HUES6 (cell line): Measurements from ENCODE around the gene CECR2.
"Not testable (repeated sequence)": the region's sequence is repeated elsewhere in the genome, so short reads cannot be mapped to it uniquely, and the experiment has no call there.

Source experiments
- H3K27ac ChIP-seq: 2 replicates; pipeline ENCODE4 v1.7.0; 2013; ENCODE audit warnings: low read depth, mild to moderate bottlenecking, low read length, inconsistent platforms
- H3K27me3 ChIP-seq: 2 replicates; pipeline ENCODE4 v1.6.1; 2013; ENCODE audit warnings: low read length; ENCODE audit not compliant: control insufficient read depth, insufficient read depth
- H3K36me3 ChIP-seq: 2 replicates; pipeline ENCODE4 v1.6.1; 2013; ENCODE audit warnings: low read length; ENCODE audit not compliant: control insufficient read depth, insufficient read depth
- H3K4me1 ChIP-seq: 2 replicates; pipeline ENCODE4 v1.6.1; 2013; ENCODE audit warnings: low read length; ENCODE audit not compliant: control insufficient read depth, insufficient read depth
- H3K4me3 ChIP-seq: 2 replicates; pipeline ENCODE4 v1.5.1; 2013; ENCODE audit warnings: low read depth, low read length
- H3K9ac ChIP-seq: one replicate; pipeline ENCODE4 v1.6.1; 2013; ENCODE audit warnings: mild to moderate bottlenecking, low read length
- H3K9me3 ChIP-seq: 2 replicates; pipeline ENCODE4 v1.6.1; 2013; ENCODE audit warnings: low read depth, low read length; ENCODE audit not compliant: control insufficient read depth, insufficient read depth

CECR2 gene

DNA sequence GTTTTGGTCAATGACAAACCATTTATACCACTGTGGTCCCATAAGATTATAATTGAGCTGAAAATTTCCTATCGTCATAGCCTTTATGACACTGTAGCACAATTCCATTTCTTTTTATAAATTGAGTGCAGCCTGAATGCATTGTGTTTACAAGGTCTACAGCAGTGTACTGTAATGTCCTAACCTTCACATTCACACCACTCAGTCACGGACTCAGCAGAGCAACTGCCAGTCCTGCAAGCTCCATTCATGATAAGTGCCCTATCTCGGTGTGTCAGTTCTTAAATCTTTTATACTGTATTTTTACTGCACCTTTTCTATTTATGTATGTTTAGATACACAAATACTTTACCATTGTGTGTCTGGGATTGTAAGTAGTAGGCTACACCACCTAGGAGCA is 138.8 kb downstream of the CECR2 start:
- H3K4me3 ChIP-seq = no peak overlapping the region
- no peak overlapping the region for H3K9ac ChIP-seq
- no peaks in the 10 kb centered on the region for H3K27me3 ChIP-seq
- H3K27ac ChIP-seq = no peak overlapping the region
- H3K4me1 ChIP-seq = no peaks in the 10 kb centered on the region
- no peaks in the 10 kb centered on the region for H3K9me3 ChIP-seq
- peaks cover 90% of the 10 kb centered on the region for H3K36me3 ChIP-seq

- Histone ChIP-seq H3K9ac (no peak overlapping the region), H3K36me3 (peaks cover 76% of the 10 kb centered on the region), H3K27ac (no peak overlapping the region), H3K9me3 (no peaks in the 10 kb centered on the region), H3K4me3 (no peak overlapping the region), H3K4me1 (no peaks in the 10 kb centered on the region), H3K27me3 (no peaks in the 10 kb centered on the region)
Measured at GRCh38 chr22:17512960-17513359, 143.7 kb downstream of the CECR2 start.

- Histone ChIP-seq H3K9ac (no peak overlapping the region), H3K4me1 (no peaks in the 10 kb centered on the region), H3K4me3 (no peak overlapping the region), H3K27me3 (no peaks in the 10 kb centered on the region), H3K27ac (no peak overlapping the region), H3K36me3 (peaks cover 76% of the 10 kb centered on the region), H3K9me3 (no peaks in the 10 kb centered on the region)
Measured at GRCh38 chr22:17513612-17514011, 144.4 kb downstream of the CECR2 start.

DNA sequence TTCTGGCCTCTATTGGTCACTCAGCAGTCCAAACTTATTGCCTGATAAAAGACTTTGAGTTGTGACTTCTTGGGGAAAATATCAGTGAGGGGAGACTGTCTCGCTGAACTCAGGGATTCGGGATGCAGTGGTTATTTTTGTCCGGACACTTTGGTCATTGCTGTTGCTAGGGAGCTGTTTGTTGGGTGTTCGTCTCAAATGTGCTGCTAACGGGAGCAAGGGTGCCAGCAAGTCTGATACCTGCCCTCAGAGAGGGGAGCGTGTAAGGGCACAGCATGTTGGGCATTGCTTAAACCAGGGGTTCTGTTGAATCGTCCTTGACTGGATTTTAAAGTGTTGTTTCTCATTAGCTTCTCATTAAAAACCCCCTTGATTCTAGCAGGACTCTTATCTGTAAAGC is 144.8 kb downstream of the CECR2 start:
- Histone ChIP-seq H3K4me1 (no peaks in the 10 kb centered on the region), H3K27me3 (no peaks in the 10 kb centered on the region), H3K9me3 (no peaks in the 10 kb centered on the region), H3K36me3 (peaks cover 76% of the 10 kb centered on the region), H3K27ac (no peak overlapping the region), H3K4me3 (no peak overlapping the region), H3K9ac (no peak overlapping the region)

GRCh38 chr22:17518406-17518805 is 149.1 kb downstream of the CECR2 start:
- H3K27ac ChIP-seq = no peak overlapping the region
- no peak overlapping the region for H3K9ac ChIP-seq

GRCh38 chr22:17521971-17522370 is 152.7 kb downstream of the CECR2 start:
- not testable (repeated sequence) for H3K4me3 ChIP-seq, H3K4me1 ChIP-seq, H3K9me3 ChIP-seq, H3K27ac ChIP-seq, H3K9ac ChIP-seq, H3K27me3 ChIP-seq
- peaks cover 62% of the 10 kb centered on the region for H3K36me3 ChIP-seq

More at GRCh38 chr22:17518406-17518805, 149.1 kb downstream of the CECR2 start:
- Histone ChIP-seq H3K9me3 (no peaks in the 10 kb centered on the region), H3K4me3 (no peak overlapping the region), H3K27me3 (no peaks in the 10 kb centered on the region), H3K36me3 (peaks cover 55% of the 10 kb centered on the region), H3K4me1 (no peaks in the 10 kb centered on the region)

DNA sequence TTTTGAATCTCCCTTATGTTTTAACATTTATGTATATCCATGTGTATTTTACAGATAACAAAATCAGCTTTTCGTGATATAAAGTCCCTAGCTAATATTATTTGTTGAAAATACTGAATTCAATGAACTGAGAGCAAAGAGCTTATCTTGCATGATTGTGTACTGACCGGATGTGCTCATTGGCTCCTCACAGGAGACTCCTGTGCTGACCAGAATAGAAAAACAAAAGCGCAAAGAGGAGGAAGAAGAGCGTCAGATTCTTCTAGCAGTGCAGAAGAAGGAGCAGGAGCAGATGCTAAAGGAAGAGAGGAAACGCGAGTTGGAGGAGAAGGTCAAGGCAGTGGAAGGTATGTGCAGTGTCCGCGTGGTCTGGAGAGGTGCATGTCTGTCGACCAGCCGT is 154.7 kb downstream of the CECR2 start:
- peaks cover 59% of the 10 kb centered on the region for H3K36me3 ChIP-seq
- no peaks in the 10 kb centered on the region for H3K9me3 ChIP-seq
- no peaks in the 10 kb centered on the region for H3K4me1 ChIP-seq
- no peak overlapping the region for H3K27ac ChIP-seq
- H3K27me3 ChIP-seq = no peaks in the 10 kb centered on the region
- no peak overlapping the region for H3K4me3 ChIP-seq
- H3K9ac ChIP-seq = no peak overlapping the region

GRCh38 chr22:17536269-17536668 is 167.0 kb downstream of the CECR2 start:
- no peak overlapping the region for H3K9ac ChIP-seq
- no peak overlapping the region for H3K27ac ChIP-seq
- peaks cover 72% of the 10 kb centered on the region for H3K36me3 ChIP-seq
- H3K4me1 ChIP-seq = 0 out of 2 replicates have a peak, but pooled peaks cover 8% of the 10 kb centered on the region
- H3K4me3 ChIP-seq = no peak overlapping the region
- no peaks in the 10 kb centered on the region for H3K9me3 ChIP-seq
- H3K27me3 ChIP-seq = no peaks in the 10 kb centered on the region

GRCh38 chr22:17537155-17537554 is 167.9 kb downstream of the CECR2 start:
- Histone ChIP-seq H3K9ac (no peak overlapping the region), H3K4me3 (no peak overlapping the region), H3K4me1 (0 out of 2 replicates have a peak, but pooled peaks cover 8% of the 10 kb centered on the region), H3K36me3 (peaks cover 72% of the 10 kb centered on the region), H3K9me3 (no peaks in the 10 kb centered on the region), H3K27me3 (no peaks in the 10 kb centered on the region), H3K27ac (no peak overlapping the region)

DNA sequence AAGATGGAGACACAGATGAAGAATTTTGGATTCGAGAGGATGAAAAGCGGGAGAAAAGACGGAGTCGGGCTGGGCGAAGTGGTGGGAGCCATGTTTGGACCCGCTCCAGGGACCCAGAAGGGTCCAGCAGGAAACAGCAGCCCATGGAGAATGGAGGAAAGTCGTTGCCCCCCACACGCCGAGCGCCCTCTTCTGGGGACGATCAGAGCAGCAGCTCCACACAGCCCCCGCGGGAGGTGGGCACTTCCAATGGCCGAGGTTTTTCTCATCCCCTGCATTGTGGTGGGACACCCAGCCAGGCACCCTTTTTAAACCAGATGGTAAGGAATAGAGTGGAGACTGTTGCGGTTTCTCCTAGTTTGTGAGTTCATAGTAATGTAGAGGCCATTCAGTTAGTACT is 171.2 kb downstream of the CECR2 start:
- H3K36me3 ChIP-seq = peaks cover 87% of the 10 kb centered on the region
- H3K27ac ChIP-seq = no peak overlapping the region
- 0 out of 2 replicates have a peak, but pooled peaks cover 8% of the 10 kb centered on the region for H3K4me1 ChIP-seq
- H3K9ac ChIP-seq = no peak overlapping the region
- H3K4me3 ChIP-seq = no peak overlapping the region
- no peaks in the 10 kb centered on the region for H3K27me3 ChIP-seq
- H3K9me3 ChIP-seq = no peaks in the 10 kb centered on the region

DNA sequence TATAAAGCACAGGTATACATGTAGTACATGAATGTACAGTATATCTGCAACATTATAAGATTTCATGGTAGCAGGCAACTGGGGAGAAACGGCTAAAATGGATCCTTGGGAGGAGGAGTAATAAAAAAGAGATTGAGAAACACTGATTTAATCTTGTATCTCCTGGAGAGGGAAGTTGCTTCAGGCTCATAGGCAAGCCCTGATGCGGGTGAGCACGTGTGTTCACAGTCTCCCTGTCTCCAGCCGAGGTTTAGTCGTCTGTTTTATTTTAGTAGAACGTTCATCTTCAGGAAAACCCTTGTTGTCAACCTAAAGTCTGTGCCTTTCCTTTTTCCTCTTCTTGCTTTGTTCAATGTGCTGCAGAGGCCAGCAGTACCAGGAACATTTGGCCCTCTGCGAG is 172.2 kb downstream of the CECR2 start:
- no peak overlapping the region for H3K27ac ChIP-seq
- H3K4me1 ChIP-seq = 0 out of 2 replicates have a peak, but pooled peaks cover 4% of the 10 kb centered on the region
- H3K4me3 ChIP-seq = no peak overlapping the region
- no peaks in the 10 kb centered on the region for H3K9me3 ChIP-seq
- peaks cover 87% of the 10 kb centered on the region for H3K36me3 ChIP-seq
- H3K27me3 ChIP-seq = no peaks in the 10 kb centered on the region
- H3K9ac ChIP-seq = no peak overlapping the region

- Histone ChIP-seq H3K4me3 (no peak overlapping the region), H3K36me3 (peaks cover 80% of the 10 kb centered on the region), H3K27ac (no peak overlapping the region), H3K4me1 (no peaks in the 10 kb centered on the region), H3K9me3 (no peaks in the 10 kb centered on the region), H3K27me3 (no peaks in the 10 kb centered on the region), H3K9ac (no peak overlapping the region)
Measured at GRCh38 chr22:17542452-17542851, 173.2 kb downstream of the CECR2 start.
